WTC11 (cell line): ENCODE measurements around the gene SPATA19. TPM values are rescaled to one million over a fixed set of nuclear protein-coding genes. Genes with fewer than 3 reads are reported as not detected.

ENCODE experiments used
- ATAC-seq: fragments of 200-7000 bp; cut with Tn5 transposase; 2 replicates; pipeline ENCODE4 v1.10.0; 2021; ENCODE audit warnings: mild to moderate bottlenecking, moderate library complexity
- CTCF ChIA-PET: fragments of 300-600 bp; sonication (Branson Sonifier 250); formaldehyde crosslinking; loops from one replicate; lab custom pipeline; 2021; ENCODE audit warnings: antibody characterized with exemption; lab: Charles Lee
- POLR2A ChIA-PET: fragments of 350-600 bp; sonication (Branson Sonifier 250); formaldehyde crosslinking; loops from one replicate; lab custom pipeline; 2021; ENCODE audit warnings: antibody characterized with exemption; lab: Charles Lee
- DNase-seq: peaks from one replicate; pipeline ENCODE4 v3.0.0; 2021; ENCODE audit warnings: low spot score
- H3K27ac Mint-ChIP-seq: 2 replicates; pipeline ENCODE4 v1.8.0; 2021; ENCODE audit warnings: mixed read lengths
- H3K27me3 Mint-ChIP-seq: 2 replicates; pipeline ENCODE4 v1.8.0; 2021; ENCODE audit warnings: low read depth, mild to moderate bottlenecking, moderate library complexity, mixed read lengths
- H3K36me3 Mint-ChIP-seq: 2 replicates; pipeline ENCODE4 v1.8.0; 2021; ENCODE audit warnings: mixed read lengths
- H3K4me1 Mint-ChIP-seq: 2 replicates; pipeline ENCODE4 v1.8.0; 2022; ENCODE audit warnings: mixed read lengths
- H3K4me3 Mint-ChIP-seq: 2 replicates; pipeline ENCODE4 v1.8.0; 2021; ENCODE audit warnings: mild to moderate bottlenecking, moderate library complexity, mixed read lengths
- H3K9me3 Mint-ChIP-seq: 2 replicates; pipeline ENCODE4 v1.8.0; 2021; ENCODE audit warnings: mixed read lengths
- ELF4 ChIP-seq: sonication (generic); formaldehyde crosslinking; IDR thresholded peaks from 2 replicates; pipeline ENCODE4 v1.8.1; 2022; ENCODE audit warnings: low read depth, mild to moderate bottlenecking, moderate library complexity, missing genetic modification reagents
- ETV6 ChIP-seq: sonication (generic); formaldehyde crosslinking; IDR thresholded peaks from 2 replicates; pipeline ENCODE4 v1.8.1; 2022; ENCODE audit warnings: mild to moderate bottlenecking, missing genetic modification reagents
- FOXK1 ChIP-seq: sonication (generic); formaldehyde crosslinking; IDR thresholded peaks from 2 replicates; pipeline ENCODE4 v1.8.0; 2022; ENCODE audit warnings: mild to moderate bottlenecking, moderate library complexity, missing genetic modification reagents
- FOXP1 ChIP-seq: sonication (generic); formaldehyde crosslinking; IDR thresholded peaks from 2 replicates; pipeline ENCODE4 v1.8.0; 2022; ENCODE audit warnings: missing genetic modification reagents, mild to moderate bottlenecking, moderate library complexity, borderline replicate concordance
- JUN ChIP-seq: sonication (generic); formaldehyde crosslinking; IDR thresholded peaks from 2 replicates; pipeline ENCODE4 v1.8.0; 2023; ENCODE audit warnings: mild to moderate bottlenecking, missing genetic modification reagents
- MXD4 ChIP-seq: fragments of 250-450 bp; sonication (Bioruptor Pico); IDR thresholded peaks from 2 replicates; pipeline ENCODE4 v1.8.0; 2021; ENCODE audit warnings: mild to moderate bottlenecking, moderate library complexity, borderline replicate concordance
- MYBL2 ChIP-seq: sonication (generic); formaldehyde crosslinking; IDR thresholded peaks from 2 replicates; pipeline ENCODE4 v1.8.1; 2023; ENCODE audit warnings: mild to moderate bottlenecking, moderate library complexity, missing genetic modification reagents
- NFATC4 ChIP-seq: fragments of 250-450 bp; sonication (Bioruptor Pico); IDR thresholded peaks from 2 replicates; pipeline ENCODE4 v1.9.0; 2021; ENCODE audit warnings: mild to moderate bottlenecking
- NR2C2 ChIP-seq: sonication (generic); formaldehyde crosslinking; IDR thresholded peaks from 2 replicates; pipeline ENCODE4 v1.8.0; 2022; ENCODE audit warnings: mild to moderate bottlenecking, missing genetic modification reagents
- OVOL2 ChIP-seq: fragments of 250-450 bp; sonication (Bioruptor Pico); IDR thresholded peaks from 2 replicates; pipeline ENCODE4 v1.9.0; 2021; ENCODE audit warnings: mild to moderate bottlenecking, borderline replicate concordance
- RORB ChIP-seq: fragments of 250-450 bp; sonication (Bioruptor Pico); IDR thresholded peaks from 2 replicates; pipeline ENCODE4 v1.9.0; 2021; ENCODE audit warnings: mild to moderate bottlenecking
- SP1 ChIP-seq: sonication (generic); formaldehyde crosslinking; conservative IDR thresholded peaks from 2 replicates; pipeline ENCODE4 v1.8.1; 2022; ENCODE audit warnings: missing genetic modification reagents
- TCF7 ChIP-seq: sonication (generic); formaldehyde crosslinking; IDR thresholded peaks from 2 replicates; pipeline ENCODE4 v1.8.0; 2022; ENCODE audit warnings: mild to moderate bottlenecking, low read depth, missing genetic modification reagents, moderate library complexity
- ZNF121 ChIP-seq: sonication (generic); formaldehyde crosslinking; IDR thresholded peaks from 2 replicates; pipeline ENCODE4 v1.8.0; 2023; ENCODE audit warnings: missing genetic modification reagents
- ZNF232 ChIP-seq: sonication (generic); formaldehyde crosslinking; IDR thresholded peaks from 2 replicates; pipeline ENCODE4 v1.8.0; 2022; ENCODE audit warnings: mild to moderate bottlenecking, missing genetic modification reagents
- ZNF396 ChIP-seq: fragments of 250-450 bp; sonication (Bioruptor Pico); IDR thresholded peaks from 2 replicates; pipeline ENCODE4 v1.8.0; 2021; ENCODE audit warnings: mild to moderate bottlenecking, moderate library complexity, borderline replicate concordance
- total RNA-seq: library from RNA; stranded (reverse); gene quantifications from 3 replicates; pipeline ENCODE4 v1.2.3, GENCODE V29; 2021
- TF ChIP-seq, protein P1 (sequence below): fragments of 250-450 bp; sonication (Bioruptor Pico); IDR thresholded peaks from 2 replicates; pipeline ENCODE4 v1.9.0; 2021; ENCODE audit warnings: mild to moderate bottlenecking
- TF ChIP-seq, protein P2 (sequence below): sonication (generic); formaldehyde crosslinking; IDR thresholded peaks from 2 replicates; pipeline ENCODE4 v1.8.0; 2022; ENCODE audit warnings: mild to moderate bottlenecking, missing genetic modification reagents
- TF ChIP-seq, protein P3 (sequence below): sonication (generic); formaldehyde crosslinking; IDR thresholded peaks from 2 replicates; pipeline ENCODE4 v1.8.1; 2022; ENCODE audit warnings: low read depth, mild to moderate bottlenecking, moderate library complexity, missing genetic modification reagents, borderline replicate concordance
- TF ChIP-seq, protein P4 (sequence below): sonication (generic); formaldehyde crosslinking; IDR thresholded peaks from 2 replicates; pipeline ENCODE4 v1.8.1; 2023; ENCODE audit warnings: mild to moderate bottlenecking, missing genetic modification reagents, borderline replicate concordance
- TF ChIP-seq, protein P5 (sequence below): sonication (generic); formaldehyde crosslinking; IDR thresholded peaks from 2 replicates; pipeline ENCODE4 v1.8.1; 2023; ENCODE audit warnings: mild to moderate bottlenecking, moderate library complexity, missing genetic modification reagents
- TF ChIP-seq, protein P6 (sequence below): sonication (generic); formaldehyde crosslinking; IDR thresholded peaks from 2 replicates; pipeline ENCODE4 v1.8.1; 2022; ENCODE audit warnings: mild to moderate bottlenecking, missing genetic modification reagents, moderate library complexity, borderline replicate concordance
- TF ChIP-seq, protein P7 (sequence below): sonication (generic); formaldehyde crosslinking; conservative IDR thresholded peaks from 2 replicates; pipeline ENCODE4 v1.8.1; 2023; ENCODE audit warnings: mild to moderate bottlenecking, low read depth, missing genetic modification reagents, moderate library complexity

Gene SPATA19
- total RNA-seq, 1 experiment from 2014 or later = not detected

DNA sequence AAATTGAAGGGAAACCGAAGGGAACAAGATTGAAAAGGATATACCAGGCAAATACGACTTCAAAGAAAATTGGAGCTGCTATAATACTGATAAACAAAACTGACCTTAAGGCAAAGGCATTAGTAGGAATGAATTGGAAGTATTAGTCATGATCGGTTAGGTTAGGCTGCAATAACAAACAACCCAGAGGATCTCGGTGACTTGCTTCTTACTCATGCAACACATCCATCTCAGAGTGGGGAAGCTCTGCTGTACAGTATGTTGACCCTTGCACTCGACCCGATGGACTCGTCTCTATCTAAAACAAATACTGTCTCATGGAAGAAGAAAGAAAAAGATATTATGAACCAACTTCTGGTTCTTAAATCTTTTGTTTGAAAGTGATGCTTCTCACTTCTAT, 42.3 kb downstream of the SPATA19 start:
- Mint-ChIP-seq H3K9me3 (peaks cover 11% of the 10 kb centered on the region), H3K4me3 (no peak overlapping the region), H3K36me3 (no peaks in the 10 kb centered on the region), H3K4me1 (no peaks in the 10 kb centered on the region), H3K27me3 (peaks cover 3% of the 10 kb centered on the region; the same call in 1 of the 2 replicates), H3K27ac (no peak overlapping the region)
- ChIA-PET POLR2A (no interaction called here), CTCF (interaction anchor here (1.7 kb wide), 1 partner anchor 19 kb away, joined by 6 read pairs; no protein-coding TSS in a partner anchor)
- ATAC-seq = no peak
- TF ChIP-seq ELF4 (CRISPR knock-in tag) (no peak), MYBL2 (CRISPR knock-in tag) (no peak), TCF7 (CRISPR knock-in tag) (no peak), MXD4 (CRISPR knock-in tag) (no peak), RORB (CRISPR knock-in tag) (no peak), SP1 (CRISPR knock-in tag) (no peak), NFATC4 (CRISPR knock-in tag) (no peak), ETV6 (CRISPR knock-in tag) (no peak)
- TF ChIP-seq, protein P1, sequence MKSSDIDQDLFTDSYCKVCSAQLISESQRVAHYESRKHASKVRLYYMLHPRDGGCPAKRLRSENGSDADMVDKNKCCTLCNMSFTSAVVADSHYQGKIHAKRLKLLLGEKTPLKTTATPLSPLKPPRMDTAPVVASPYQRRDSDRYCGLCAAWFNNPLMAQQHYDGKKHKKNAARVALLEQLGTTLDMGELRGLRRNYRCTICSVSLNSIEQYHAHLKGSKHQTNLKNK (CRISPR knock-in tag) = no peak
- TF ChIP-seq, protein P2, sequence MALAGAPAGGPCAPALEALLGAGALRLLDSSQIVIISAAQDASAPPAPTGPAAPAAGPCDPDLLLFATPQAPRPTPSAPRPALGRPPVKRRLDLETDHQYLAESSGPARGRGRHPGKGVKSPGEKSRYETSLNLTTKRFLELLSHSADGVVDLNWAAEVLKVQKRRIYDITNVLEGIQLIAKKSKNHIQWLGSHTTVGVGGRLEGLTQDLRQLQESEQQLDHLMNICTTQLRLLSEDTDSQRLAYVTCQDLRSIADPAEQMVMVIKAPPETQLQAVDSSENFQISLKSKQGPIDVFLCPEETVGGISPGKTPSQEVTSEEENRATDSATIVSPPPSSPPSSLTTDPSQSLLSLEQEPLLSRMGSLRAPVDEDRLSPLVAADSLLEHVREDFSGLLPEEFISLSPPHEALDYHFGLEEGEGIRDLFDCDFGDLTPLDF = no peak
- TF ChIP-seq, protein P3, sequence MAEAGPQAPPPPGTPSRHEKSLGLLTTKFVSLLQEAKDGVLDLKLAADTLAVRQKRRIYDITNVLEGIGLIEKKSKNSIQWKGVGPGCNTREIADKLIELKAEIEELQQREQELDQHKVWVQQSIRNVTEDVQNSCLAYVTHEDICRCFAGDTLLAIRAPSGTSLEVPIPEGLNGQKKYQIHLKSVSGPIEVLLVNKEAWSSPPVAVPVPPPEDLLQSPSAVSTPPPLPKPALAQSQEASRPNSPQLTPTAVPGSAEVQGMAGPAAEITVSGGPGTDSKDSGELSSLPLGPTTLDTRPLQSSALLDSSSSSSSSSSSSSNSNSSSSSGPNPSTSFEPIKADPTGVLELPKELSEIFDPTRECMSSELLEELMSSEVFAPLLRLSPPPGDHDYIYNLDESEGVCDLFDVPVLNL (CRISPR knock-in tag) = no peak
- TF ChIP-seq, protein P4, sequence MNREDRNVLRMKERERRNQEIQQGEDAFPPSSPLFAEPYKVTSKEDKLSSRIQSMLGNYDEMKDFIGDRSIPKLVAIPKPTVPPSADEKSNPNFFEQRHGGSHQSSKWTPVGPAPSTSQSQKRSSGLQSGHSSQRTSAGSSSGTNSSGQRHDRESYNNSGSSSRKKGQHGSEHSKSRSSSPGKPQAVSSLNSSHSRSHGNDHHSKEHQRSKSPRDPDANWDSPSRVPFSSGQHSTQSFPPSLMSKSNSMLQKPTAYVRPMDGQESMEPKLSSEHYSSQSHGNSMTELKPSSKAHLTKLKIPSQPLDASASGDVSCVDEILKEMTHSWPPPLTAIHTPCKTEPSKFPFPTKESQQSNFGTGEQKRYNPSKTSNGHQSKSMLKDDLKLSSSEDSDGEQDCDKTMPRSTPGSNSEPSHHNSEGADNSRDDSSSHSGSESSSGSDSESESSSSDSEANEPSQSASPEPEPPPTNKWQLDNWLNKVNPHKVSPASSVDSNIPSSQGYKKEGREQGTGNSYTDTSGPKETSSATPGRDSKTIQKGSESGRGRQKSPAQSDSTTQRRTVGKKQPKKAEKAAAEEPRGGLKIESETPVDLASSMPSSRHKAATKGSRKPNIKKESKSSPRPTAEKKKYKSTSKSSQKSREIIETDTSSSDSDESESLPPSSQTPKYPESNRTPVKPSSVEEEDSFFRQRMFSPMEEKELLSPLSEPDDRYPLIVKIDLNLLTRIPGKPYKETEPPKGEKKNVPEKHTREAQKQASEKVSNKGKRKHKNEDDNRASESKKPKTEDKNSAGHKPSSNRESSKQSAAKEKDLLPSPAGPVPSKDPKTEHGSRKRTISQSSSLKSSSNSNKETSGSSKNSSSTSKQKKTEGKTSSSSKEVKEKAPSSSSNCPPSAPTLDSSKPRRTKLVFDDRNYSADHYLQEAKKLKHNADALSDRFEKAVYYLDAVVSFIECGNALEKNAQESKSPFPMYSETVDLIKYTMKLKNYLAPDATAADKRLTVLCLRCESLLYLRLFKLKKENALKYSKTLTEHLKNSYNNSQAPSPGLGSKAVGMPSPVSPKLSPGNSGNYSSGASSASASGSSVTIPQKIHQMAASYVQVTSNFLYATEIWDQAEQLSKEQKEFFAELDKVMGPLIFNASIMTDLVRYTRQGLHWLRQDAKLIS (CRISPR knock-in tag) = no peak
- no peak for DNase-seq

DNA sequence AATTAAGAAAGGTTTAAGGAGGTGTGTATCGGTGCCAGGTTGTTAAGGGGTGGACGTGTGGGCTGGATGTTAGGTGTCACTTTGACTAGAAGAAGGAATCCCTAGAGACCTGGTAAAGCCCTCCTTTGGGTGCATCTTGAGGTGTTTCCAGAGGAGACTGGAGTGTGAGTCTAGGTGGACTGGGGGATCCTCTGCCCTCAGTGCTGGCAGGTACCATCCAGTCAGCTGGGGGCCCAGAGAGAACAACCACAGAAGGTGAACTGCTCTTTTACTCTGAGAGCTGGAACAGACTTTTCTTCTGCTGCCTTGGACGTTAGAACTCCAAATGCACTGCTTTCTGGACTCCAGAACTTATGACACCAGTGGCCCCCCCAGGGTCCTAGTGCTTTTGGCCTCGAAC, 44.0 kb downstream of the SPATA19 start:
- POLR2A ChIA-PET = no interaction called here
- CTCF ChIA-PET = interaction anchor here (1.0 to 1.4 kb wide), 2 partner anchors 22 to 225 kb away, joined by 3 read pairs; no protein-coding TSS in a partner anchor
- H3K4me3 Mint-ChIP-seq = no peak overlapping the region
- no peak overlapping the region for H3K27ac Mint-ChIP-seq
- ATAC-seq (no peak), DNase-seq (no peak)
- H3K9me3 Mint-ChIP-seq = peaks cover 11% of the 10 kb centered on the region
- no peaks in the 10 kb centered on the region for H3K36me3 Mint-ChIP-seq
- no peaks in the 10 kb centered on the region for H3K4me1 Mint-ChIP-seq
- H3K27me3 Mint-ChIP-seq = peaks cover 3% of the 10 kb centered on the region; the same call in 1 of the 2 replicates
- TF ChIP-seq ZNF396 (CRISPR knock-in tag) = no peak
- TF ChIP-seq FOXP1 (CRISPR knock-in tag) = no peak
- TF ChIP-seq ZNF232 (CRISPR knock-in tag) = no peak
- no peak for TF ChIP-seq OVOL2 (CRISPR knock-in tag)
- no peak for TF ChIP-seq ZNF121 (CRISPR knock-in tag)
- no peak for TF ChIP-seq JUN (CRISPR knock-in tag)
- TF ChIP-seq NR2C2 (CRISPR knock-in tag) = no peak
- TF ChIP-seq, protein P5, sequence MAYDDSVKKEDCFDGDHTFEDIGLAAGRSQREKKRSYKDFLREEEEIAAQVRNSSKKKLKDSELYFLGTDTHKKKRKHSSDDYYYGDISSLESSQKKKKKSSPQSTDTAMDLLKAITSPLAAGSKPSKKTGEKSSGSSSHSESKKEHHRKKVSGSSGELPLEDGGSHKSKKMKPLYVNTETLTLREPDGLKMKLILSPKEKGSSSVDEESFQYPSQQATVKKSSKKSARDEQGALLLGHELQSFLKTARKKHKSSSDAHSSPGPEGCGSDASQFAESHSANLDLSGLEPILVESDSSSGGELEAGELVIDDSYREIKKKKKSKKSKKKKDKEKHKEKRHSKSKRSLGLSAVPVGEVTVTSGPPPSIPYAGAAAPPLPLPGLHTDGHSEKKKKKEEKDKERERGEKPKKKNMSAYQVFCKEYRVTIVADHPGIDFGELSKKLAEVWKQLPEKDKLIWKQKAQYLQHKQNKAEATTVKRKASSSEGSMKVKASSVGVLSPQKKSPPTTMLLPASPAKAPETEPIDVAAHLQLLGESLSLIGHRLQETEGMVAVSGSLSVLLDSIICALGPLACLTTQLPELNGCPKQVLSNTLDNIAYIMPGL (CRISPR knock-in tag) = no peak
- TF ChIP-seq FOXK1 (CRISPR knock-in tag) = no peak
- no peak for TF ChIP-seq ELF4 (CRISPR knock-in tag)
- TF ChIP-seq, protein P6, sequence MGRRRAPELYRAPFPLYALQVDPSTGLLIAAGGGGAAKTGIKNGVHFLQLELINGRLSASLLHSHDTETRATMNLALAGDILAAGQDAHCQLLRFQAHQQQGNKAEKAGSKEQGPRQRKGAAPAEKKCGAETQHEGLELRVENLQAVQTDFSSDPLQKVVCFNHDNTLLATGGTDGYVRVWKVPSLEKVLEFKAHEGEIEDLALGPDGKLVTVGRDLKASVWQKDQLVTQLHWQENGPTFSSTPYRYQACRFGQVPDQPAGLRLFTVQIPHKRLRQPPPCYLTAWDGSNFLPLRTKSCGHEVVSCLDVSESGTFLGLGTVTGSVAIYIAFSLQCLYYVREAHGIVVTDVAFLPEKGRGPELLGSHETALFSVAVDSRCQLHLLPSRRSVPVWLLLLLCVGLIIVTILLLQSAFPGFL (CRISPR knock-in tag) = no peak
- no peak for TF ChIP-seq NFATC4 (CRISPR knock-in tag)
- TF ChIP-seq, protein P7, sequence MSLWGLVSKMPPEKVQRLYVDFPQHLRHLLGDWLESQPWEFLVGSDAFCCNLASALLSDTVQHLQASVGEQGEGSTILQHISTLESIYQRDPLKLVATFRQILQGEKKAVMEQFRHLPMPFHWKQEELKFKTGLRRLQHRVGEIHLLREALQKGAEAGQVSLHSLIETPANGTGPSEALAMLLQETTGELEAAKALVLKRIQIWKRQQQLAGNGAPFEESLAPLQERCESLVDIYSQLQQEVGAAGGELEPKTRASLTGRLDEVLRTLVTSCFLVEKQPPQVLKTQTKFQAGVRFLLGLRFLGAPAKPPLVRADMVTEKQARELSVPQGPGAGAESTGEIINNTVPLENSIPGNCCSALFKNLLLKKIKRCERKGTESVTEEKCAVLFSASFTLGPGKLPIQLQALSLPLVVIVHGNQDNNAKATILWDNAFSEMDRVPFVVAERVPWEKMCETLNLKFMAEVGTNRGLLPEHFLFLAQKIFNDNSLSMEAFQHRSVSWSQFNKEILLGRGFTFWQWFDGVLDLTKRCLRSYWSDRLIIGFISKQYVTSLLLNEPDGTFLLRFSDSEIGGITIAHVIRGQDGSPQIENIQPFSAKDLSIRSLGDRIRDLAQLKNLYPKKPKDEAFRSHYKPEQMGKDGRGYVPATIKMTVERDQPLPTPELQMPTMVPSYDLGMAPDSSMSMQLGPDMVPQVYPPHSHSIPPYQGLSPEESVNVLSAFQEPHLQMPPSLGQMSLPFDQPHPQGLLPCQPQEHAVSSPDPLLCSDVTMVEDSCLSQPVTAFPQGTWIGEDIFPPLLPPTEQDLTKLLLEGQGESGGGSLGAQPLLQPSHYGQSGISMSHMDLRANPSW (CRISPR knock-in tag) = no peak
- TF ChIP-seq, protein P1 (CRISPR knock-in tag) = no peak
